HEK293T (cell line): Measurements from ENCODE around the gene EBF3.
"Not testable (repeated sequence)": the region's sequence is repeated elsewhere in the genome, so short reads cannot be mapped to it uniquely, and the experiment has no call there.

Experiments
- CTCF ChIA-PET: fragments of 350-600 bp; formaldehyde crosslinking; extraction: SDS; loops from one replicate; lab custom pipeline; 2021; ENCODE audit warnings: antibody characterized with exemption, inconsistent platforms; lab: Yijun Ruan, JAX
- POLR2A ChIA-PET: fragments of 350-600 bp; formaldehyde crosslinking; extraction: SDS; loops from one replicate; lab custom pipeline; 2020; ENCODE audit warnings: antibody characterized with exemption, inconsistent platforms; lab: Yijun Ruan, JAX
- DNase-seq: peaks from one replicate; pipeline ENCODE4 v3.0.0; 2012; ENCODE audit warnings: mixed read lengths; ENCODE audit errors: extremely low spot score
- ARNT ChIP-seq: fragments of 450-650 bp; IDR thresholded peaks from 2 replicates; pipeline ENCODE4 v1.6.1; 2017; ENCODE audit warnings: mild to moderate bottlenecking
- BHLHE40 ChIP-seq: fragments of 450-650 bp; IDR thresholded peaks from 2 replicates; pipeline ENCODE4 v1.6.1; 2016; ENCODE audit warnings: mild to moderate bottlenecking, moderate library complexity, borderline replicate concordance
- CTBP1 ChIP-seq: fragments of 450-650 bp; IDR thresholded peaks from 2 replicates; pipeline ENCODE4 v1.6.1; 2016; ENCODE audit warnings: borderline replicate concordance
- ELF4 ChIP-seq: fragments of 450-650 bp; IDR thresholded peaks from 2 replicates; pipeline ENCODE4 v1.6.1; 2017; ENCODE audit warnings: antibody characterized with exemption
- FOXA1 ChIP-seq: fragments of 450-650 bp; IDR thresholded peaks from 2 replicates; pipeline ENCODE4 v1.6.1; 2016; ENCODE audit warnings: mild to moderate bottlenecking
- FOXK2 ChIP-seq: fragments of 450-650 bp; IDR thresholded peaks from 2 replicates; pipeline ENCODE4 v1.6.1; 2016; ENCODE audit warnings: mild to moderate bottlenecking
- FOXM1 ChIP-seq: fragments of 450-650 bp; IDR thresholded peaks from 2 replicates; pipeline ENCODE4 v1.6.1; 2017; ENCODE audit warnings: mild to moderate bottlenecking, borderline replicate concordance
- HDGF ChIP-seq: fragments of 450-650 bp; IDR thresholded peaks from 2 replicates; pipeline ENCODE4 v1.6.1; 2017; ENCODE audit warnings: antibody characterized with exemption, borderline replicate concordance
- L3MBTL2 ChIP-seq: fragments of 450-650 bp; conservative IDR thresholded peaks from 2 replicates; pipeline ENCODE4 v1.6.1; 2016; ENCODE audit warnings: mild to moderate bottlenecking
- LEF1 ChIP-seq: fragments of 450-650 bp; IDR thresholded peaks from 2 replicates; pipeline ENCODE4 v1.6.1; 2017; ENCODE audit warnings: mild to moderate bottlenecking, borderline replicate concordance
- NFRKB ChIP-seq: fragments of 450-650 bp; IDR thresholded peaks from 2 replicates; pipeline ENCODE4 v1.6.1; 2016; ENCODE audit warnings: mild to moderate bottlenecking, moderate library complexity
- PKNOX1 ChIP-seq: fragments of 450-650 bp; IDR thresholded peaks from 2 replicates; pipeline ENCODE4 v1.6.1; 2016
- SP1 ChIP-seq: fragments of 450-650 bp; IDR thresholded peaks from 2 replicates; pipeline ENCODE4 v1.6.1; 2017
- SUZ12 ChIP-seq: fragments of 450-650 bp; IDR thresholded peaks from 2 replicates; pipeline ENCODE4 v1.6.1; 2016; ENCODE audit warnings: mild to moderate bottlenecking
- TARDBP ChIP-seq: fragments of 450-650 bp; IDR thresholded peaks from 2 replicates; pipeline ENCODE4 v1.6.1; 2016
- ZNF384 ChIP-seq: fragments of 450-650 bp; IDR thresholded peaks from 2 replicates; pipeline ENCODE4 v1.6.1; 2016

The EBF3 gene

GRCh38 chr10:129921801-129922597, 42.1 kb downstream of the EBF3 start:
- POLR2A ChIA-PET = no interaction called here
- CTCF ChIA-PET = no interaction called here
- TF ChIP-seq ARNT (no peak), L3MBTL2 (no peak), FOXM1 (no peak), FOXK2 (no peak), FOXA1 (no peak), TARDBP (no peak), SUZ12 (no peak), BHLHE40 (no peak), CTBP1 (no peak), NFRKB (no peak)
- DNase-seq = no peak

- no peak for DNase-seq
- POLR2A ChIA-PET = no interaction called here
- CTCF ChIA-PET = no interaction called here
- no peak for TF ChIP-seq CTBP1
- no peak for TF ChIP-seq FOXA1
- no peak for TF ChIP-seq FOXM1
- TF ChIP-seq HDGF = no peak
- no peak for TF ChIP-seq PKNOX1
- TF ChIP-seq SUZ12 = no peak
- no peak for TF ChIP-seq FOXK2
These were observed 42.9 kb downstream of the EBF3 start for GRCh38 chr10:129921065-129921670.

- CTCF ChIA-PET = interaction anchor here (0.6 kb wide), 1 partner anchor 9 kb away, joined by 3 read pairs; no protein-coding TSS in a partner anchor
- DNase-seq, POLR2A ChIA-PET: not testable (repeated sequence)
These were observed 43.9 kb downstream of the EBF3 start for GRCh38 chr10:129920187-129920586.

- ChIA-PET CTCF (interaction anchor here (0.6 kb wide), 1 partner anchor 8 kb away, joined by 3 read pairs; no protein-coding TSS in a partner anchor), POLR2A (no interaction called here)
- no peak for TF ChIP-seq ELF4
- TF ChIP-seq SP1 = no peak
- no peak for TF ChIP-seq LEF1
- TF ChIP-seq FOXA1 = no peak
- no peak for TF ChIP-seq HDGF
- no peak for TF ChIP-seq PKNOX1
- no peak for TF ChIP-seq CTBP1
- no peak for TF ChIP-seq L3MBTL2
- no peak for TF ChIP-seq FOXK2
- TF ChIP-seq BHLHE40 = no peak
- DNase-seq = no peak
These were observed 44.7 kb downstream of the EBF3 start for GRCh38 chr10:129919358-129919757.

- ChIA-PET CTCF (no interaction called here), POLR2A (no interaction called here)
These were observed 45.2 kb downstream of the EBF3 start for GRCh38 chr10:129918836-129919235.

More at GRCh38 chr10:129918836-129919235, 45.2 kb downstream of the EBF3 start:
- no peak for DNase-seq
- TF ChIP-seq ZNF384 (no peak), HDGF (no peak), BHLHE40 (no peak), PKNOX1 (no peak), LEF1 (no peak), ARNT (no peak), ELF4 (no peak), FOXM1 (no peak), SP1 (no peak), TARDBP (no peak), SUZ12 (no peak), CTBP1 (no peak), NFRKB (no peak), FOXA1 (no peak), L3MBTL2 (no peak), FOXK2 (no peak)
